Lower leg skin (tissue), 4 donors: ENCODE measurements around the gene LILRB3. TPM values are rescaled to one million over a fixed set of nuclear protein-coding genes. Genes with fewer than 3 reads are reported as not detected.

Source experiments
- DNase-seq, 2 donors: peaks; one replicate each; pipeline ENCODE4 v3.0.0-alpha.2; 2019; ENCODE audit warnings: low spot score in 2 of 2
- H3K4me3 ChIP-seq: fragments of 200-600 bp; sonication (generic); 2 replicates; pipeline ENCODE4 v1.5.1; 2017; ENCODE audit warnings: mild to moderate bottlenecking, low read depth; ENCODE audit not compliant: poor library complexity, severe bottlenecking
- CTCF ChIP-seq, 3 donors: fragments of 450-650 bp; IDR thresholded peaks; one replicate each; pipeline ENCODE4 v1.5.1; 2016; ENCODE audit warnings: antibody characterized with exemption in 3 of 3, mild to moderate bottlenecking in 3 of 3, moderate library complexity in 2 of 3
- POLR2A ChIP-seq, 2 donors: fragments of 450-650 bp; IDR thresholded peaks; one replicate each; pipeline ENCODE4 v1.6.1; 2016 to 2017; ENCODE audit warnings: antibody characterized with exemption in 2 of 2, mild to moderate bottlenecking in 1 of 2, moderate library complexity in 1 of 2
- WGBS, 2 donors: methylation state at CpG; one replicate each; pipeline ENCODE4 v1.1.5; 2018; 5-methylcytosine and 5-hydroxymethylcytosine counted together
- intact Hi-C: fragments of 100-400 bp; cut with DNase I; formaldehyde crosslinking; loops from one replicate; pipeline ENCODE4 v1.15.0; 2023; ENCODE audit warnings: low total_unique reads
- total RNA-seq, 4 donors: library from RNA; depleted of rRNA; stranded (reverse); fragments of >200 nt; gene quantifications; one replicate each; pipeline ENCODE4 v1.1.0, GENCODE V29; 2016

Gene LILRB3
- total RNA-seq, 4 donors from 2014 or later: 0.65 to 7.7 (median 3.5) TPM

- TF ChIP-seq CTCF (IDR thresholded peaks at IDR 0.05) (no peak), POLR2A (IDR thresholded peaks at IDR 0.05) (no peak)
- no peak for DNase-seq
- WGBS, 2 donors: 52 to 60% methylated on average over 10 of the region's 10 CpGs
- intact Hi-C loops: no loop called here
- no peak overlapping the region for H3K4me3 ChIP-seq
Measured at GRCh38 chr19:54179921-54180461, 42.8 kb downstream of the LILRB3 start.

- 80 to 84% methylated on average over 10 of the region's 10 CpGs for WGBS, 2 donors
- TF ChIP-seq CTCF (IDR thresholded peaks at IDR 0.05) (no peak), POLR2A (IDR thresholded peaks at IDR 0.05) (no peak)
- intact Hi-C loops: no loop called here
- DNase-seq: no peak
- no peak overlapping the region for H3K4me3 ChIP-seq
Measured at GRCh38 chr19:54179262-54179852, 43.5 kb downstream of the LILRB3 start.

- 53 to 89% methylated on average over 18 to 23 of the region's 23 CpGs for WGBS, 2 donors
- intact Hi-C loops: no loop called here
- no peak for DNase-seq
- TF ChIP-seq CTCF (IDR thresholded peaks at IDR 0.05): no peak
- TF ChIP-seq POLR2A (IDR thresholded peaks at IDR 0.05): no peak
- no peak overlapping the region for H3K4me3 ChIP-seq
Measured at GRCh38 chr19:54178581-54179261, 44.1 kb downstream of the LILRB3 start.

- 67 to 78% methylated on average over 17 to 23 of the region's 25 CpGs for WGBS, 2 donors
- no peak overlapping the region for H3K4me3 ChIP-seq
- intact Hi-C loops: no loop called here
- TF ChIP-seq CTCF (IDR thresholded peaks at IDR 0.05) (no peak), POLR2A (IDR thresholded peaks at IDR 0.05) (no peak)
- DNase-seq: no peak
Measured at GRCh38 chr19:54173951-54174834, 48.6 kb downstream of the LILRB3 start.

GRCh38 chr19:54173359-54173699, 49.5 kb downstream of the LILRB3 start:
- intact Hi-C loops: no loop called here

More at GRCh38 chr19:54173359-54173699, 49.5 kb downstream of the LILRB3 start:
- no peak overlapping the region for H3K4me3 ChIP-seq
- WGBS, 2 donors: 37 to 43% methylated on average over 15 of the region's 15 CpGs
- DNase-seq: no peak
- TF ChIP-seq CTCF (IDR thresholded peaks at IDR 0.05) (no peak), POLR2A (IDR thresholded peaks at IDR 0.05) (no peak)
